Uterus (tissue), 2 donors: ENCODE measurements around the gene CCDC124.
"Not testable (repeated sequence)": the region's sequence is repeated elsewhere in the genome, so short reads cannot be mapped to it uniquely, and the experiment has no call there.

Experiments
- POLR2A ChIP-seq, 2 donors: fragments of 450-650 bp; IDR thresholded peaks; one replicate each; pipeline ENCODE4 v1.6.1; 2016; ENCODE audit warnings: antibody characterized with exemption in 2 of 2, mild to moderate bottlenecking in 1 of 2, moderate library complexity in 1 of 2
- TF ChIP-seq, protein P1 (sequence below), 4 experiments: fragments of 200-600 bp in 2 of 4; fragments of 450-650 bp in 2 of 4; sonication (generic) in 2 of 4; IDR thresholded peaks; one replicate each; pipeline ENCODE4 v1.5.1; 2016 to 2019; ENCODE audit warnings: antibody characterized with exemption in 4 of 4, mild to moderate bottlenecking in 2 of 4, moderate library complexity in 1 of 4

DNA sequence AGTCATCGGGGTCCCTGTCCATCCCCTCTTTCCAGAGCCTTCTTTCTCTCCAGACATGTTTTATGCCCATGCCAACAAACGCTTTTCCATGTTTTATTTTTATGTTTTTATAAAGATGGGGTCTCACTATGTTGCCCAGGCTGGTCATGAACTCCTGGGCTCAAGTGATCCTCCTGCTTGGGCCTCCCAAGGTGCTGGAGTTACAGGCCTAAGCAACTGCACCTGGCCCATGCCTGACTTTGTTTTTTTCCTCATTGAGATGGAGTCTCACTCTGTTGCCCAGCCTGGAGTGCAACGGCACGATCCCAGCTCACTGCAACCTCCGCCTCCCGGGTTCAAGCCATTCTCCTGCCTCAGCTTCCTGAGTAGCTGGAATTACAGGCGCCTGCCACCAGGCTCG lies 53.8 kb downstream of the CCDC124 start:
- TF ChIP-seq, protein P1, sequence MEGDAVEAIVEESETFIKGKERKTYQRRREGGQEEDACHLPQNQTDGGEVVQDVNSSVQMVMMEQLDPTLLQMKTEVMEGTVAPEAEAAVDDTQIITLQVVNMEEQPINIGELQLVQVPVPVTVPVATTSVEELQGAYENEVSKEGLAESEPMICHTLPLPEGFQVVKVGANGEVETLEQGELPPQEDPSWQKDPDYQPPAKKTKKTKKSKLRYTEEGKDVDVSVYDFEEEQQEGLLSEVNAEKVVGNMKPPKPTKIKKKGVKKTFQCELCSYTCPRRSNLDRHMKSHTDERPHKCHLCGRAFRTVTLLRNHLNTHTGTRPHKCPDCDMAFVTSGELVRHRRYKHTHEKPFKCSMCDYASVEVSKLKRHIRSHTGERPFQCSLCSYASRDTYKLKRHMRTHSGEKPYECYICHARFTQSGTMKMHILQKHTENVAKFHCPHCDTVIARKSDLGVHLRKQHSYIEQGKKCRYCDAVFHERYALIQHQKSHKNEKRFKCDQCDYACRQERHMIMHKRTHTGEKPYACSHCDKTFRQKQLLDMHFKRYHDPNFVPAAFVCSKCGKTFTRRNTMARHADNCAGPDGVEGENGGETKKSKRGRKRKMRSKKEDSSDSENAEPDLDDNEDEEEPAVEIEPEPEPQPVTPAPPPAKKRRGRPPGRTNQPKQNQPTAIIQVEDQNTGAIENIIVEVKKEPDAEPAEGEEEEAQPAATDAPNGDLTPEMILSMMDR (IDR thresholded peaks at IDR 0.05): not testable (repeated sequence)
- not testable (repeated sequence) for TF ChIP-seq POLR2A (IDR thresholded peaks at IDR 0.05)
